ENCODE measurements around the gene C2.
A peak's percentile ranks its signal among the peaks of the same experiment; 100 is the strongest.
"Not testable (repeated sequence)": the region's sequence is repeated elsewhere in the genome, so short reads cannot be mapped to it uniquely, and the experiment has no call there.

The C2 gene

DNA sequence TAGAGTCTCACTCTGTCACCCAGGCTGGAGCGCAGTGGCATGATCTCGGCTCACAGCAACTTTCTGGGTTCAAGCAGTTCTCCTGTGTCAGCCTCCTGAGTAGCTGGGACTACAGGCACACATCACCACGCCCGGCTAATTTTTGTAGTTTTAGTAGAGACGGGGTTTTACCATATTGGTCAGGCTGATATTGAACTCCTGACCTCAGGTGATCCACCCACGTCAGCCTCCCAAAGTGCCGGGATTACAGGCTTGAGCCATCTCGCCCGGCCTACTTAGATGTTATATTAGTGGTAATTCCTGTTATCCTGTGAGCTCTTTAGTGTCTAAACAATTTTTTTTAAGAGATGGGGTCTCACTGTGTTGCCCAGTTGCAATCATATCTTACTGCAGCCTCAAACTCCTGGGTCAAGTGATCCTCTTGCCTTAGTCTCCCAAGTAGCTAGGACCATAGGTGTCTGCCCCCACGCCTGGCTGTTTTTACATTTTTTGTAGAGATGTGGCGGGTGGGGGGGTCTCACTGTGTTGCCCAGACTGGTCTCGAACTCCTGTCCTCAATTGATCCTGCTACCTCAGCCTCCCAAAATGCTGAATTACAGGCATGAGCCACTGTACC, 50.4 kb downstream of the C2 start:
- Histone ChIP-seq H3K27me3 (ENCODE audit: insufficient read depth, low read length, poor library complexity) (no peaks in the 10 kb centered on the region), H3K4me1 (ENCODE audit: insufficient read depth, low read length) (peaks cover 10% of the 10 kb centered on the region), H3K9ac (ENCODE audit: low read depth, low read length) (no peak overlapping the region), H4K20me1 (ENCODE audit: insufficient read depth, low read length) (no peaks in the 10 kb centered on the region), H2AFZ (ENCODE audit: low read depth, low read length) (no peak overlapping the region), H3K4me2 (ENCODE audit: insufficient read depth, low read length) (no peak overlapping the region), H3K36me3 (ENCODE audit: insufficient read depth, low read length) (peaks cover 9% of the 10 kb centered on the region), H3K27ac (ENCODE audit: low read length) (no peak overlapping the region), H3K9me3 (ENCODE audit: insufficient read depth, low read length, severe bottlenecking) (no peaks in the 10 kb centered on the region), H3K4me3 (ENCODE audit: low read depth in 1 of 2, low read length in 2 of 2) (no peak overlapping the region), H3K79me2 (ENCODE audit: insufficient read depth, low read length) (peaks cover 11% of the 10 kb centered on the region)
- no peak for ATAC-seq (ENCODE audit: insufficient read depth, low read depth)
- no peak for TF ChIP-seq EZH2 (IDR thresholded peaks at IDR 0.05; ENCODE audit: borderline replicate concordance, low read depth, low read length, severe bottlenecking)
- TF ChIP-seq, protein P1, sequence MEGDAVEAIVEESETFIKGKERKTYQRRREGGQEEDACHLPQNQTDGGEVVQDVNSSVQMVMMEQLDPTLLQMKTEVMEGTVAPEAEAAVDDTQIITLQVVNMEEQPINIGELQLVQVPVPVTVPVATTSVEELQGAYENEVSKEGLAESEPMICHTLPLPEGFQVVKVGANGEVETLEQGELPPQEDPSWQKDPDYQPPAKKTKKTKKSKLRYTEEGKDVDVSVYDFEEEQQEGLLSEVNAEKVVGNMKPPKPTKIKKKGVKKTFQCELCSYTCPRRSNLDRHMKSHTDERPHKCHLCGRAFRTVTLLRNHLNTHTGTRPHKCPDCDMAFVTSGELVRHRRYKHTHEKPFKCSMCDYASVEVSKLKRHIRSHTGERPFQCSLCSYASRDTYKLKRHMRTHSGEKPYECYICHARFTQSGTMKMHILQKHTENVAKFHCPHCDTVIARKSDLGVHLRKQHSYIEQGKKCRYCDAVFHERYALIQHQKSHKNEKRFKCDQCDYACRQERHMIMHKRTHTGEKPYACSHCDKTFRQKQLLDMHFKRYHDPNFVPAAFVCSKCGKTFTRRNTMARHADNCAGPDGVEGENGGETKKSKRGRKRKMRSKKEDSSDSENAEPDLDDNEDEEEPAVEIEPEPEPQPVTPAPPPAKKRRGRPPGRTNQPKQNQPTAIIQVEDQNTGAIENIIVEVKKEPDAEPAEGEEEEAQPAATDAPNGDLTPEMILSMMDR (IDR thresholded peaks at IDR 0.05; ENCODE audit: borderline replicate concordance, extremely low read depth, low read length, poor library complexity, severe bottlenecking), result no peak
- no peak for DNase-seq

DNA sequence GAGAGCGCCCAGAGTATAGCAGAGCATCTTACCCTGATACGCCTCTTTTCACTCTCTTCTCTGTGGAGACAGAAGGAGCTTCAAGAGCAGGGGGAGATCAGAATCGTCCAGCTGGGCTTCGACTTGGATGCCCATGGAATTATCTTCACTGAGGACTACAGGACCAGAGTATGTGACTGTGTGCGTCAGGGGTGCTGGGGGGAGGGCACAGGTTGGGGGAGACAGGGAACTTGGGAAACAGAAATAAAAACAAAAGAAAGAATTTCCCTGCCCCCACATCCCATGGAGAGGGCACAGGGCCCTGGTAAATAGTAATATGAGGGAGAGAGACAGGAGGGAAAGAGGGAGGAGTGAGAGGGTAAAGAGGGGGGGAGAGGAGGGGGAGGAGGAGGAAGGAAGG, 51.3 kb downstream of the C2 start:
- TF ChIP-seq, protein P1 (IDR thresholded peaks at IDR 0.05; ENCODE audit: borderline replicate concordance, extremely low read depth, low read length, poor library complexity, severe bottlenecking), result no peak
- no peak for TF ChIP-seq EZH2 (IDR thresholded peaks at IDR 0.05; ENCODE audit: borderline replicate concordance, low read depth, low read length, severe bottlenecking)
- H3K27me3 ChIP-seq (ENCODE audit: insufficient read depth, low read length, poor library complexity), result no peaks in the 10 kb centered on the region
- no peak overlapping the region for H2AFZ ChIP-seq (ENCODE audit: low read depth, low read length)
- ATAC-seq (ENCODE audit: insufficient read depth, low read depth) (0 out of 3 replicates have a peak, but pooled peaks have one; percentile 24), DNase-seq (no peak)
- no peak overlapping the region for H3K27ac ChIP-seq (ENCODE audit: low read length)
- H3K79me2 ChIP-seq (ENCODE audit: insufficient read depth, low read length), result peaks cover 2% of the 10 kb centered on the region
- peaks cover 1% of the 10 kb centered on the region; the same call in 1 of the 2 replicates for H3K4me1 ChIP-seq (ENCODE audit: insufficient read depth, low read length)
- peaks cover 9% of the 10 kb centered on the region for H3K36me3 ChIP-seq (ENCODE audit: insufficient read depth, low read length)
- no peak overlapping the region for H3K4me3 ChIP-seq (ENCODE audit: low read depth in 1 of 2, low read length in 2 of 2)
- no peaks in the 10 kb centered on the region for H3K9me3 ChIP-seq (ENCODE audit: insufficient read depth, low read length, severe bottlenecking)
- H3K9ac ChIP-seq (ENCODE audit: low read depth, low read length), result no peak overlapping the region
- H4K20me1 ChIP-seq (ENCODE audit: insufficient read depth, low read length), result no peaks in the 10 kb centered on the region
- no peak overlapping the region for H3K4me2 ChIP-seq (ENCODE audit: insufficient read depth, low read length)

DNA sequence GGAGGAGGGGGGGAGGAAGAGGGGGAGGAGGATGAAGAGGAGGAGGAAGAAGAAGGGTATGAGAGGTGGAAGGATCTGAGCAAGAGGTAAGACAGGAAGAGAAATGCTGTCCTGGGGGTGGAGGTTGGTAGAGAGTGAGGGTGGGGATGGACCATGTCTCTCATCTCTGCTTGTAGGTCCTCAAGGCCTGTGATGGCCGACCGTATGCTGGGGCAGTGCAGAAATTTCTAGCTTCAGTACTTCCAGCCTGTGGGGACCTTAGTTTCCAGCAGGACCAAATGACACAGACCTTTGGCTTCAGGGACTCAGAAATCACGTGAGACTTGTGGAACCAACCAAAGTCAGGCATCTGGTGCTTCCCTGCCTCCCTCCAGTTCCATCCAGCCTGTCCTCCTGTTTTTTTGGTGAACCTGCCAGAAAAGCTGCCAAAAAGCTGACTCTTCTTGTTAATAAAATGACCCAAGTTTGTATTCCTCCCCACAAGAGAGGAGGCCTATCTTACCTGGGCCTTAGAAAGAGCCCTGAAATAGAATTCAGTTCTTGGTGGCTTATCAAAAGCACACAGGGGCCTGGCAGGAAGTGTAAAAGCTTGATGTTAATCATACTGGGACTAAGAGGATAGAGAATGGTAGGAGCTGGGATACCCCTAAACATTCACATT, 51.9 kb downstream of the C2 start:
- Histone ChIP-seq H2AFZ (ENCODE audit: low read depth, low read length) (no peak overlapping the region), H3K36me3 (ENCODE audit: insufficient read depth, low read length) (peaks cover 9% of the 10 kb centered on the region), H3K9ac (ENCODE audit: low read depth, low read length) (no peak overlapping the region), H3K79me2 (ENCODE audit: insufficient read depth, low read length) (no peaks in the 10 kb centered on the region), H3K4me2 (ENCODE audit: insufficient read depth, low read length) (no peak overlapping the region), H3K9me3 (ENCODE audit: insufficient read depth, low read length, severe bottlenecking) (no peaks in the 10 kb centered on the region), H4K20me1 (ENCODE audit: insufficient read depth, low read length) (no peaks in the 10 kb centered on the region), H3K27me3 (ENCODE audit: insufficient read depth, low read length, poor library complexity) (no peaks in the 10 kb centered on the region), H3K4me1 (ENCODE audit: insufficient read depth, low read length) (no peaks in the 10 kb centered on the region), H3K4me3 (ENCODE audit: low read depth in 1 of 2, low read length in 2 of 2) (no peak overlapping the region), H3K27ac (ENCODE audit: low read length) (no peak overlapping the region)
- ATAC-seq (ENCODE audit: insufficient read depth, low read depth) (0 out of 3 replicates have a peak, but pooled peaks have one; percentile 14), DNase-seq (no peak)
- TF ChIP-seq, protein P1 (IDR thresholded peaks at IDR 0.05; ENCODE audit: borderline replicate concordance, extremely low read depth, low read length, poor library complexity, severe bottlenecking), result no peak
- TF ChIP-seq EZH2 (IDR thresholded peaks at IDR 0.05; ENCODE audit: borderline replicate concordance, low read depth, low read length, severe bottlenecking), result no peak

DNA sequence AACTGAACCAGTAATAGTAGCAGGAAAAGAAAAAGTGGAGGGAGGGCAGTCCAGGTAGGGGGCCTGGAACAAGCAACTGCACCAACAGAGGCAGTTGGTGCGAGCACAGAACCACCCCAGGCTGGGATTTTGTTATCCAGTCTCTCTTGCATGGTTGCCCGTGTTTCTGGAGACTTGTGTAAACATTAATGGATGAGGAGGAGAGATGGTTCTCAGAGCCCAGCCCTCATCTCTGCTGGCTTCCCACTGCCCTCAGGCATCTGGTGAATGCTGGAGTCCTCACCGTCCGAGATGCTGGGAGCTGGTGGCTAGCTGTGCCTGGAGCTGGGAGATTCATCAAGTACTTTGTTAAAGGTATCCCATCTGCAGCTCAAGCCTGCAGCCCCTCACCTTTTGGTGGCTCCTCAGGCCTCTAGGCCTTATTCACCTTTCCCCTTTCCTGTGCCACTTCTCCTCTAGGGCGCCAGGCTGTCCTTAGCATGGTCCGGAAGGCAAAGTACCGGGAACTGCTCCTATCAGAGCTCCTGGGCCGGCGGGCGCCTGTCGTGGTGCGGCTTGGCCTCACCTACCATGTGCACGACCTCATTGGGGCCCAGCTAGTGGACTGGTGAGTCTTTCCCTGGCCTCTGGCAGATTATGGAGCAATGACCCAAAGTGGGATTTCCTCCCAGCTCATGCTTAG, 52.8 kb downstream of the C2 start:
- H3K9ac ChIP-seq (ENCODE audit: low read depth, low read length); H3K9me3 ChIP-seq (ENCODE audit: insufficient read depth, low read length, severe bottlenecking); H3K4me2 ChIP-seq (ENCODE audit: insufficient read depth, low read length); H3K4me1 ChIP-seq (ENCODE audit: insufficient read depth, low read length); H3K27me3 ChIP-seq (ENCODE audit: insufficient read depth, low read length, poor library complexity); H2AFZ ChIP-seq (ENCODE audit: low read depth, low read length); H3K27ac ChIP-seq (ENCODE audit: low read length); H3K79me2 ChIP-seq (ENCODE audit: insufficient read depth, low read length); H4K20me1 ChIP-seq (ENCODE audit: insufficient read depth, low read length); DNase-seq; ATAC-seq (ENCODE audit: insufficient read depth, low read depth); H3K4me3 ChIP-seq (ENCODE audit: low read depth in 1 of 2, low read length in 2 of 2); H3K36me3 ChIP-seq (ENCODE audit: insufficient read depth, low read length): not testable (repeated sequence)

DNA sequence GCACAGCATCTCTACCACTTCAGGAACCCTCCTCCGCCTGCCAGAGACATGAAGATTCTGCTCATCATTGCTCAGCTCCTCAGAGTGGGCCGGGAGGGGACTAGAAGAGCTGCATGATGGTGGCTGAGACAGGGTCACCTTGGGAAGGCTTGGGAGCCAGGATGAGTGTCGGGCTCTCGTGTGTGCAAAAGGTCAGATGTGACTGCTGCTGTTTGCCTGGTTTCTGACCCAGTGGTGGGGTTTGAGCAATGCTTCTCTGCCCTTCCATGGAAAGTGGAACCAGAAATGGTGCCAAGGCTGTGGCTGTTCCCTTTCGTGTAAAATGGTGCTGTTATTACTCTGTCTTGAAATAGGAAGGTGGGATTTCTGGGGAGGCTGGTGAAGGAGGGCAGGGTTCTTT, 53.5 kb downstream of the C2 start:
- H3K9me3 ChIP-seq (ENCODE audit: insufficient read depth, low read length, severe bottlenecking); H3K4me2 ChIP-seq (ENCODE audit: insufficient read depth, low read length); H3K79me2 ChIP-seq (ENCODE audit: insufficient read depth, low read length); H3K4me1 ChIP-seq (ENCODE audit: insufficient read depth, low read length); H2AFZ ChIP-seq (ENCODE audit: low read depth, low read length); H3K36me3 ChIP-seq (ENCODE audit: insufficient read depth, low read length); H3K4me3 ChIP-seq (ENCODE audit: low read depth in 1 of 2, low read length in 2 of 2); H3K27me3 ChIP-seq (ENCODE audit: insufficient read depth, low read length, poor library complexity); ATAC-seq (ENCODE audit: insufficient read depth, low read depth); H3K9ac ChIP-seq (ENCODE audit: low read depth, low read length); H4K20me1 ChIP-seq (ENCODE audit: insufficient read depth, low read length); DNase-seq; H3K27ac ChIP-seq (ENCODE audit: low read length): not testable (repeated sequence)
